ENCODE data around the gene EPB41.

- TF ChIP-seq CTCF (IDR thresholded peaks at IDR 0.05; ENCODE audit: low read depth, low read length) (no peak), POLR2A (IDR thresholded peaks at IDR 0.05; ENCODE audit: extremely low read depth, insufficient read length) (no peak)
Observed at GRCh38 chr1:29057700-29058099, 143.3 kb downstream of the EPB41 start.
